ENCODE data around the gene C16orf86.

Gene C16orf86

GRCh38 chr16:67644038-67644437 lies 22.6 kb upstream of the C16orf86 start:
- H3K4me3 ChIP-seq (ENCODE audit: low read depth, low read length), result no peak overlapping the region
- TF ChIP-seq CTCF (IDR thresholded peaks at IDR 0.05; ENCODE audit: borderline replicate concordance, insufficient read depth, low read depth, low read length), result no peak

GRCh38 chr16:67645397-67646121 lies 21.1 kb upstream of the C16orf86 start:
- H3K4me3 ChIP-seq (ENCODE audit: low read depth, low read length), result peak overlapping the region; percentile 69
- TF ChIP-seq CTCF (IDR thresholded peaks at IDR 0.05; ENCODE audit: borderline replicate concordance, insufficient read depth, low read depth, low read length), result no peak

DNA sequence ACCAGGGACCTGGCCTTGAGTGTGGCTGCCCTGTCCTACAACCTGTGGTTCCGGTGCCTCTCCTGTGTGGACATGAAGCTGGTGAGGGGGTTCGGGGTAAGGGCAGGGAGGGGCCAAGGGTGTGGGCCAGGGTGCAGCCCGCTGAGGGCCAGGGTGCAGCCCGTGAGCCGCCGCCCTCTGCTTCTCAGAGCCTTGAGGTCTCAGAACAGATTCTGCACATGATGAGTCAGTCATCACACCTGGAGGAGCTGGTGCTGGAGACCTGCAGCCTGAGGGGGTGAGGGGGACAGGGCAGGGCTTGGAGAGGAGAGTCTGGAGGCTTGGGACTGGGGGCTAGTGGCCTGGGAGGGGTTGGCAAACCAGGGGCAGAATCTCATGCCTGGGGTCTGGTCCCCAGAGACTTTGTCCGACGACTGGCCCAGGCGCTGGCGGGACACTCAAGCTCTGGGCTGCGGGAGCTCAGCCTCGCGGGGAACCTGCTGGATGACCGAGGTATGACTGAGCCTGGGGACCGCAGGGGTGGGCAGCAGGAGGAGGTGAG lies 19.4 kb upstream of the C16orf86 start:
- TF ChIP-seq CTCF (IDR thresholded peaks at IDR 0.05; ENCODE audit: borderline replicate concordance, insufficient read depth, low read depth, low read length), result no peak
- H3K4me3 ChIP-seq (ENCODE audit: low read depth, low read length), result no peak overlapping the region

GRCh38 chr16:67647681-67648080 lies 18.9 kb upstream of the C16orf86 start:
- no peak overlapping the region for H3K4me3 ChIP-seq (ENCODE audit: low read depth, low read length)
- TF ChIP-seq CTCF (IDR thresholded peaks at IDR 0.05; ENCODE audit: borderline replicate concordance, insufficient read depth, low read depth, low read length), result no peak

DNA sequence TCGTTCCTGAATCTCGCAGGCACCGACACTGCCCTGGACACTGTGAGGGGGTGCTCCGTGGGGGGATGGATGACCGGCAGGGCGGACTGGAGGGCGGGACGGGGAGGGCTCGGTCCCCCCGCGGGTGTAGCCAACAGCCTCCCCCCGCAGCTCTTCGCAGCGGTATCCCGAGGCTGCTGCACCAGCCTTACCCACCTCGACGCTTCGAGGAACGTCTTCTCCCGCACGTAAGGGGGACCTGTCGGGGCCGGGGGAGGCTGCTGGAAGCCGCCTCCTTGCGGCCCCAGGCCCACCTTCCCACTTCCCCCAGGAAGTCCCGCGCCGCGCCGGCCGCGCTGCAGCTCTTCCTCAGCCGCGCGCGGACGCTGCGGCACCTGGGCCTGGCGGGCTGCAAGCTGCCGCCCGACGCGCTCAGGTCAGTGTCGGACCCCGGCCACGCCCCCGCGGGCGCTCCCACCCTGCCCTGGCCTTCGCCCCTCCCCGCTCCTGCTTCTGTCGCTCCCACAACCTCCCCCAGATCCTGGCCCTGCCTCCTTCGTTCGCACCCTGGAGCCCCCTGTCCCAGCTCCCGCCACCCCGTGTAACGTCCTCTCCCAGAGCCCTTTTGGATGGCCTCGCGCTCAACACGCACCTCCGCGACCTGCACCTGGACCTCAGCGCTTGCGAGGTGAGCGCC lies 18.4 kb upstream of the C16orf86 start:
- H3K4me3 ChIP-seq (ENCODE audit: low read depth, low read length), result no peak overlapping the region
- no peak for TF ChIP-seq CTCF (IDR thresholded peaks at IDR 0.05; ENCODE audit: borderline replicate concordance, insufficient read depth, low read depth, low read length)

DNA sequence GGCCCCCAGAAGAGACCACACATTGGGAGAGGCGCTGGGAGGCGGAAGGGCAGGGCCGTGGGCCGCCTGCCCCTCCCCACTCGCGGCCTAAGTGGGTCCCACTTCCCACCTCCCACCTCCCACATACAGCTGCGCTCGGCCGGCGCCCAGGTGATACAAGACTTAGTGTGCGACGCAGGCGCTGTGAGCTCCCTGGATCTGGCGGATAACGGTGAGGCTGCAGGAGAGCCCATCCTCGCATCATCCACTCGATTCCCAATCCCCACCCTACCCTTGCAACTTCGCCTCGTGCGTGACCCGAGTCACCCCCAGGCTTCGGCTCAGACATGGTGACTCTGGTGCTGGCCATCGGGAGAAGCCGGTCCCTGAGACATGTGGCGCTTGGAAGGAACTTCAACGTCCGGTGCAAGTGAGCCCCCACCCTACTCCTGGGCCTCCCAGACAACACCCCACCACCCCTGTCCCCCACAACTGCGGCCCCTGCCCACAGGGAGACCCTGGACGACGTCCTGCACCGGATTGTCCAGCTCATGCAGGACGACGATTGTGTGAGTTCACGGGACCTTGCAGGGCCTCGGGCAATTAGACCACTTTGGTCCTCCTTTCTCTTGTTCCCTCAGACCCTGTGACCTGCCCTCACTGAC lies 17.7 kb upstream of the C16orf86 start:
- H3K4me3 ChIP-seq (ENCODE audit: low read depth, low read length), result no peak overlapping the region
- no peak for TF ChIP-seq CTCF (IDR thresholded peaks at IDR 0.05; ENCODE audit: borderline replicate concordance, insufficient read depth, low read depth, low read length)
